Colonic mucosa (tissue), 4 donors: ENCODE results near the gene ESM1. TPM values are rescaled to one million over a fixed set of nuclear protein-coding genes. Genes with fewer than 3 reads are reported as not detected.
"Not testable (repeated sequence)": the region's sequence is repeated elsewhere in the genome, so short reads cannot be mapped to it uniquely, and the experiment has no call there.

ENCODE experiments used
- DNase-seq: peaks from one replicate; pipeline ENCODE4 v3.0.0-alpha.2; 2020
- H3K27ac ChIP-seq: fragments of 200-600 bp; one replicate; pipeline ENCODE4 v1.8.0; 2021
- H3K27me3 ChIP-seq: fragments of 200-600 bp; one replicate; pipeline ENCODE4 v1.8.0; 2021
- H3K36me3 ChIP-seq: fragments of 200-600 bp; one replicate; pipeline ENCODE4 v1.8.0; 2021
- H3K4me1 ChIP-seq: fragments of 200-600 bp; one replicate; pipeline ENCODE4 v1.8.0; 2021; ENCODE audit warnings: mild to moderate bottlenecking
- H3K4me3 ChIP-seq: fragments of 200-600 bp; one replicate; pipeline ENCODE4 v1.8.0; 2021
- H3K9ac ChIP-seq, 2 donors: one replicate each; pipeline ENCODE4 v1.7.0; 2013; ENCODE audit warnings: control low read depth in 2 of 2, low read depth in 2 of 2, low read length in 2 of 2
- H3K9me3 ChIP-seq: fragments of 200-600 bp; one replicate; pipeline ENCODE4 v1.8.0; 2021
- intact Hi-C: fragments of 100-400 bp; cut with DNase I; formaldehyde crosslinking; loops from one replicate; pipeline ENCODE4 v1.14.1; 2022
- total RNA-seq, 2 donors: library from RNA; stranded (reverse); fragmentation: NEBNext Ultra II Directional in 1 of 2; extraction: Animal tissue kit (Norgen Biotek cat#: 25700) in 1 of 2; gene quantifications; one replicate each; pipeline ENCODE4 v1.2.1, GENCODE V29; 2021
- TF ChIP-seq, protein P1 (sequence below): fragments of 200-600 bp; IDR thresholded peaks from one replicate; pipeline ENCODE4 v1.8.0; 2022; ENCODE audit warnings: antibody characterized with exemption, mild to moderate bottlenecking
- donor health status: healthy.
- donor health status: DM: no; HTN: no; CAD: no.
- donor health status: DM: no; HTN: no; CAD: no.

The ESM1 gene
- total RNA-seq, 2 donors from 2014 or later, result 0.29 TPM; not detected in 1

DNA sequence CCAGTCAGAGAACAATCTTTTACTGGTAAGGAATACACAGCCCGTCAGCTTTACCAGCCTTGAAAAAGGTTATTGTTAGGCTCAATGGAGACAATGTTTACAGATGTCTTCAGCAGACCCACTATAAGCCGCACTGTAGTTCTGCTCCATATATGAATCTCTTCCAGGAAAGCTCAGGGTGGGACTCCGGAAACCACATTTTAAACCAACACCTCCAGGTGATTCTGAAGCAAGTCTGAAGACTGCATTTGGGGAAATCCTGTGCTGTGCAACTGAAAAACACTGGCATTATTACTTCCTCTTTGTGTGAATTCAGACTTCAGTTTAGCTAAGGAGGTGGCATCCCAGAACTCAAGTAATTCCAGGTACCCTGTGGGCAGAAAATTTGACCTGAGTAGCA, 42.2 kb upstream of the ESM1 start:
- H3K27ac ChIP-seq, result no peak overlapping the region
- no peak for DNase-seq
- no peak overlapping the region for H3K9ac ChIP-seq
- H3K4me3 ChIP-seq, result no peak overlapping the region
- H3K9me3 ChIP-seq, result no peaks in the 10 kb centered on the region
- no peaks in the 10 kb centered on the region for H3K4me1 ChIP-seq
- intact Hi-C loops, result no loop called here
- TF ChIP-seq, protein P1, sequence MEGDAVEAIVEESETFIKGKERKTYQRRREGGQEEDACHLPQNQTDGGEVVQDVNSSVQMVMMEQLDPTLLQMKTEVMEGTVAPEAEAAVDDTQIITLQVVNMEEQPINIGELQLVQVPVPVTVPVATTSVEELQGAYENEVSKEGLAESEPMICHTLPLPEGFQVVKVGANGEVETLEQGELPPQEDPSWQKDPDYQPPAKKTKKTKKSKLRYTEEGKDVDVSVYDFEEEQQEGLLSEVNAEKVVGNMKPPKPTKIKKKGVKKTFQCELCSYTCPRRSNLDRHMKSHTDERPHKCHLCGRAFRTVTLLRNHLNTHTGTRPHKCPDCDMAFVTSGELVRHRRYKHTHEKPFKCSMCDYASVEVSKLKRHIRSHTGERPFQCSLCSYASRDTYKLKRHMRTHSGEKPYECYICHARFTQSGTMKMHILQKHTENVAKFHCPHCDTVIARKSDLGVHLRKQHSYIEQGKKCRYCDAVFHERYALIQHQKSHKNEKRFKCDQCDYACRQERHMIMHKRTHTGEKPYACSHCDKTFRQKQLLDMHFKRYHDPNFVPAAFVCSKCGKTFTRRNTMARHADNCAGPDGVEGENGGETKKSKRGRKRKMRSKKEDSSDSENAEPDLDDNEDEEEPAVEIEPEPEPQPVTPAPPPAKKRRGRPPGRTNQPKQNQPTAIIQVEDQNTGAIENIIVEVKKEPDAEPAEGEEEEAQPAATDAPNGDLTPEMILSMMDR, result no peak
- H3K36me3 ChIP-seq, result no peaks in the 10 kb centered on the region
- no peaks in the 10 kb centered on the region for H3K27me3 ChIP-seq

DNA sequence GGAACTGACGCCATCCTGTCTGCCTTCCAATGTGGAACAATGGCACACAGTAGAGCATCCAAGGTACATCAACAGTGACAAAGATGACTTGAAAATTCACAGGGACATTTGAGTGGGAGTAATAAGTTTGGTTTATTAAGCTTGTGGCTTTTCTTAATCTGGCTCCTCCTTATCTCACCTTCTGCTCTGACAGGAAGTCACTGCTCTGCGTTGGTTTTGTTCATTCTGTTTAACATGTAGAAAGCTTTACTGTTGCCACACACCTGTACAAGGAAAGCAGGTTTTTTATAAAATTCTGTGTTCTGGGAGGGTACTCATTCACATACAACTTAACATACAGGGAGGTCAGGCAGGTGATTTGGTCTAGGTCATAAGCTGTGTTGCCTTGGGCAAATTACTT, 37.1 kb upstream of the ESM1 start:
- TF ChIP-seq, protein P1, result no peak
- DNase-seq, result no peak
- Histone ChIP-seq H3K27ac (no peak overlapping the region), H3K9me3 (no peaks in the 10 kb centered on the region), H3K4me1 (no peaks in the 10 kb centered on the region), H3K36me3 (no peaks in the 10 kb centered on the region), H3K9ac (no peak overlapping the region), H3K4me3 (no peak overlapping the region), H3K27me3 (no peaks in the 10 kb centered on the region)
- intact Hi-C loops, result no loop called here

DNA sequence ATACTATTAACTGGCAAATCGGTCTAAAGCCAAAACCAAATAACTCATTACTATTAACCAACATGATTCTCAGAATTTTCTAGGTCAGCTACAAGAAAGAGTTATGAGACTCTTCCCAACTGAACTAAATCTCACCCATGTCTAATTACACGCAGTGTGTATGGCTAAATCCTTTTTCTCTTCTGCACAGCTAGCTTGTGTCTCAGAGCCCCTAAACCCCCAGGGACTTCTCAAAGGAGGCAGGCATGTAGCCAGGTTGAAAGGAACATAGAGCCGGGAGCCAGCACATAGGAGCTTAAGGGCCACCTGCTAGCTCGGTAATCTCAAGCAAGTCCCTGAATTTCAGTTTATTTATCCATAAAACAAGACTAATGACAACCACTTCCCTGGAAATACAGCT, 36.4 kb upstream of the ESM1 start:
- Histone ChIP-seq H3K36me3 (no peaks in the 10 kb centered on the region), H3K4me1 (no peaks in the 10 kb centered on the region), H3K27me3 (no peaks in the 10 kb centered on the region), H3K9me3 (no peaks in the 10 kb centered on the region), H3K4me3 (no peak overlapping the region), H3K9ac (no peak overlapping the region), H3K27ac (no peak overlapping the region)
- DNase-seq, result no peak
- TF ChIP-seq, protein P1, result no peak
- intact Hi-C loops, result no loop called here

DNA sequence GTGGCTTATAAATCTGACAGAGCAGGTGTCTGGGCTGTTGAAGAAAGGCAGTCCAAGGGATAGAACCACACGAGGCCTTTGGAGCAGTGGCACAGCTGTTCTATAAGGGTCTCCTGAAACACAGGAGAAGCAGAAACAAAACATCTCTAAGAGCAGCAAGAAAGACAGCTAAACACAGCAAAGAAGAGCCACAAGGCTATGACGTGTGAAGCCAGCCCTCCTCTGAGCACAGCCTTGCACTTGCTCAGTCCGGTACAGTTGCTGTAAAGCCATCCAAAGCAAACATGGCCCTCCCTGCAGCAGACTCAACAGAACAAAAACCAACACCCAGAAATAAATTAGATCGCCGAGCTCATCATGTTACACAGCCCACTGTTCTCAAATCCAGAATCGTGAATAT, 36.0 kb upstream of the ESM1 start:
- no peak overlapping the region for H3K4me3 ChIP-seq
- H3K27me3 ChIP-seq, result no peaks in the 10 kb centered on the region
- no peaks in the 10 kb centered on the region for H3K36me3 ChIP-seq
- TF ChIP-seq, protein P1, result no peak
- intact Hi-C loops, result no loop called here
- H3K4me1 ChIP-seq, result no peaks in the 10 kb centered on the region
- DNase-seq, result no peak
- no peak overlapping the region for H3K9ac ChIP-seq
- H3K9me3 ChIP-seq, result no peaks in the 10 kb centered on the region
- H3K27ac ChIP-seq, result no peak overlapping the region

DNA sequence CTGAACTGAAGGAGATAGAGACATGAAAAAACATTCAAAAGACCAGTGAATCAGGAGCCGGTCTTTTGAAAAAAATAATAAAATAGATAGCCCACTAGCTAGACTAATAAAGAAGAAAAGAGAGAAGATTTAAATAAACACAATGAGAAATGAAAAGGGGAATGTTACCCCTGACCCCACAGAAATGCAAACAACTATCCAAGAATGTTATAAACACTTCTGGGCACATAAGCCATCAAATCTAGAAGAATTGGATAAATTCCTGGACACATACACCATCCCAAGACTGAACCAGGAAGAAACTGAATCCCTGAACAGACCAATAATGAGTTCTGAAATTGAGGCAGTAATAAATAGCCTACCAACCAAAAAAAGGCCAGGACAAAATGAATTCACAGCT, 24.8 kb upstream of the ESM1 start:
- H3K36me3 ChIP-seq, H3K4me3 ChIP-seq, H3K9me3 ChIP-seq, H3K4me1 ChIP-seq, DNase-seq, H3K27ac ChIP-seq, intact Hi-C loops, H3K9ac ChIP-seq, H3K27me3 ChIP-seq: not testable (repeated sequence)

DNA sequence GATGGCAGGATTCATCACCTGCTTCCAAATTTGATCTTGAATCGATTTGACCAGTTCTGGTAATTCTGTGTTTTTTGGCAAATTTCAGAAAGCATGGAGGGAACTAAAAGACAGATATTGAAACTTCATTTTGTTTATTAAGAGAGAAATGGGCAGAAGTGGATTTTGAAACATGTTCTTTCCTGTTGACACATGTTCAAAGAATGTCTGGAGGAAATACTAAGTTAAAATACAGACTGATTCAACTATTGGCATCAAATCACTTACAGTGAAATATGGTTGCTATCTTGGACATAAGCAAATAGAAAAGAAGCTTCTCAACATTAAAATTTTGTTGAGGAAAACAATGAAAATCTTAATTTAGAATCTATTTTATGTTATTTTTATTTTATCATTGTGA, 19.3 kb upstream of the ESM1 start:
- DNase-seq, result no peak
- Histone ChIP-seq H3K27ac (no peak overlapping the region), H3K9me3 (no peaks in the 10 kb centered on the region), H3K27me3 (no peaks in the 10 kb centered on the region), H3K4me1 (no peaks in the 10 kb centered on the region), H3K9ac (no peak overlapping the region), H3K4me3 (no peak overlapping the region), H3K36me3 (no peaks in the 10 kb centered on the region)
- TF ChIP-seq, protein P1, result no peak
- intact Hi-C loops, result no loop called here
